GM19351 (cell line): ENCODE measurements around the gene PIN1.
A peak's percentile ranks its signal among the peaks of the same experiment; 100 is the strongest.
"Not testable (repeated sequence)": the region's sequence is repeated elsewhere in the genome, so short reads cannot be mapped to it uniquely, and the experiment has no call there.

Experiments
- ATAC-seq: cut with Tn5 transposase; IDR thresholded peaks from one replicate; pipeline ENCODE4 v1.9.1; 2021; ENCODE audit warnings: mild to moderate bottlenecking, moderate library complexity; ENCODE audit not compliant: unreplicated experiment

The PIN1 gene

DNA sequence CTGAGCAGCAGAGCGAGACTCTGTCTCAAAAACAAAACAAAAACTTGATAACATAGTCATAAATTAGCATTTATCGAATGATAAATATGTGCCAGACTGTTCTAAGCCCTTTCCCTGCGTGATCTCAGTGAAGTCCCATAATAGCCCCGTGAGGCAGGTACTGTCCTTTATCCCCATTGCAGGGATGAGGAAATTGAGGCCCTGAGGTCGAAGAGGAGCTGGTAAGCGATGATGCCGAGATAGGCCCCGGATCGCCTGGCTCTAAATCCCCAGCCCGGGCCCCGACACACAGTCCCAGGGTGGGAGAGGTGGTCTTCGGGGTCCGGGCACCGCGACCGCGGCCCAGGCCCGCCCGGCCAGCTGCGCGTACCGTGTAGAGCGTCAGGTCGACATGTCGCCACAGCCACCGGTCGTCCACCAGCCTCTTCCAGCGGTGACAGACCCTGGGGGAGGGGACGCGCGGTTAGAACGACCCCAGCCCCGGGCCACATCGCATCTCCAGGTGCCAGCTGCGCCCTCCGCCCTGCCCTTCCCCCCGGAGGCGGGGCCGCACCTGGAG, 16.9 kb upstream of the PIN1 start:
- no peak for ATAC-seq

DNA sequence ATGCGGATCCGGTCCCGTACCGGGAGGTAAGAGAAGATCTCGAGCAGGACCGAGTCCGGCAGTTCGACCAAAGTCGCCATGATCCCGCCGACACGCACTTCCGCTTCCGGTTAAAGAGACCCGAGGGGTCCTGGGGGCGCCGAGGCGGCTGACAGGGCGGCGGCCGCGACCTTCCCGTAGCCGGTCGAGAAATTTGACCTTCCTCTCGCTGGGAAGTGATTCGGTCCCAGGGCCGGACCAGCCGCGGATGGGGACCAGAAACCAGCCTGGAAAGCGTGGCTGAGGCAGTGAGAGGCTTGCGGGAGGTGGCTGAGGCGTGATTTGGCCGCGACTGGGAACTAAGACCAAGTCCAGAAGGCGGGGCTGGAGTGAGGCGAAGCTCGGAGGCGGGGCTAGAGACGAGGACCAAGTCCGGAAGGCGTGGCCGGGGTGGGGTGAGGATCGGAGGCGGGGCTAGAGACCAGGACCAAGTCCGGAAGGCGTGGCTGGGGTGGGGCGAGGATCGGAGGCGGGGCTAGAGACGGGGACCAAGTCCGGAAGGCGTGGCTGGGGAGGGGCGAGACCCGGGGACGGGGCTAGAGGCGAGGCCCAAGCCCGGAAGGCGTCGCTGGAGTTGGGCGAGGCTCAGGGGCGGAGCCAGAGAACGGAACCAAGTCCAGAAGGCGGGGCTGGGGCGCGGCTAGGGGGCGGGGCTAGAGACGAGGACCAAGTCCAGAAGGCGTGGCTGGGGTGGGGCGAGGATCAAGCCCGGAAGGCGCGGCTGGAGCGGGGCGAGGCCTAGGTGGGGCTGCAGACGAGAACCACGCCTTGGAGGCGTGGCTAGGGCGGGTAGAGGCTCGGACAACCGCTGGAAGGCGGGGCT, 16.2 kb upstream of the PIN1 start, which contains the start of gene FBXL12:
FBXL12 (minus strand) TSS at position 346 of the 862 bp plus-strand sequence; CDS start at position 80, 266 bp downstream.
- peak; percentile 78 for ATAC-seq

DNA sequence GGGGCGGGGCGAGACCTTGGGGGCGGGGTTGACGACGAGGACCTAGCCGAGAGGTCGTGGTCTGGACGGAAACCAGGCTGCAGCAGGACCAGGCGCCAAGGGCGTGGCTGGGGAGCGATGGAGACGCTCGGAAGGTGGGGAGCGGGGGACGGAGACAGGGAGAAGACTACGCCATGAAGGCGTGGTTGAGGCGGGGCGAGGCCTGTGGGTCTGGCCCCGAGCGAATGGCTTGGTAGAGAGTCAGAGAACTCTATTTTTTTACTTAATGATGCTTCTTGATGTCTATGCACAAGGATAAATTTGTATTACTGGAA, 15.6 kb upstream of the PIN1 start:
- no peak for ATAC-seq

DNA sequence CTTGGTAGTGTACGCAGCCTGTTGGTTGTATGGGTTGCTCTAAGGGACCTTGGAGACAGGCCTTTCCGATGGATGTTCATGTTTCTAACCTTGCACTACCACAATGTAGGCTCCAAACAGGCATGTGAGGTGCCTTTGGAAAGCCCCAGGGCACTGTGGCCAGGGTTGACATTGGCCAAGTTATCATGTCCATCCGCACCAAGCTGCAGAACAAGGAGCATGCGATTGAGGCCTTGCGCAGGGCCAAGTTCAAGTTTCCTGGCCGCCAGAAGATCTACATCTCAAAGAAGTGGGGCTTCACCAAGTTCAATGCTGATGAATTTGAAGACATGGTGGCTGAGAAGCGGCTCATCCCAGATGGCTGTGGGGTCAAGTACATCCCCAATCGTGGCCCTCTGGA, 15.1 kb upstream of the PIN1 start:
- ATAC-seq: not testable (repeated sequence)

DNA sequence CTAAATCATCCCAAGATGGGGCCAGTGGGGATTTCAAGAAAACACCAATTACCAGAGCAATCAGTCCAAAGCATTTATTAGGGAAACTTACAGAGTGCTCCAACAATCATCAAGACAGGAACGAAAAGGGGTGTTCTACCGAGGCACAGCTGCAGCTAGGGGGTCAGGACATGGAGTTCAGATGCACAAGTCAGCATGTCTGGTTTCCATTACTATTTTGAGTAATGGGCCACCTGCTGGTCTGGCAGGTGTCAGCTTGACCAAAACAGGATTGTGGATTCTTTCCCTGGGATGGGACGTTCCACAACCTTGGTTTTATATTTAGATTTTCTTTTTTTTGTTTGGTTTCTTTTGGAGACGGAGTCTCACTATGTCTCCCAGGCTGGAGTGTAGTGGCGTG, 11.3 kb upstream of the PIN1 start:
- ATAC-seq: no peak

DNA sequence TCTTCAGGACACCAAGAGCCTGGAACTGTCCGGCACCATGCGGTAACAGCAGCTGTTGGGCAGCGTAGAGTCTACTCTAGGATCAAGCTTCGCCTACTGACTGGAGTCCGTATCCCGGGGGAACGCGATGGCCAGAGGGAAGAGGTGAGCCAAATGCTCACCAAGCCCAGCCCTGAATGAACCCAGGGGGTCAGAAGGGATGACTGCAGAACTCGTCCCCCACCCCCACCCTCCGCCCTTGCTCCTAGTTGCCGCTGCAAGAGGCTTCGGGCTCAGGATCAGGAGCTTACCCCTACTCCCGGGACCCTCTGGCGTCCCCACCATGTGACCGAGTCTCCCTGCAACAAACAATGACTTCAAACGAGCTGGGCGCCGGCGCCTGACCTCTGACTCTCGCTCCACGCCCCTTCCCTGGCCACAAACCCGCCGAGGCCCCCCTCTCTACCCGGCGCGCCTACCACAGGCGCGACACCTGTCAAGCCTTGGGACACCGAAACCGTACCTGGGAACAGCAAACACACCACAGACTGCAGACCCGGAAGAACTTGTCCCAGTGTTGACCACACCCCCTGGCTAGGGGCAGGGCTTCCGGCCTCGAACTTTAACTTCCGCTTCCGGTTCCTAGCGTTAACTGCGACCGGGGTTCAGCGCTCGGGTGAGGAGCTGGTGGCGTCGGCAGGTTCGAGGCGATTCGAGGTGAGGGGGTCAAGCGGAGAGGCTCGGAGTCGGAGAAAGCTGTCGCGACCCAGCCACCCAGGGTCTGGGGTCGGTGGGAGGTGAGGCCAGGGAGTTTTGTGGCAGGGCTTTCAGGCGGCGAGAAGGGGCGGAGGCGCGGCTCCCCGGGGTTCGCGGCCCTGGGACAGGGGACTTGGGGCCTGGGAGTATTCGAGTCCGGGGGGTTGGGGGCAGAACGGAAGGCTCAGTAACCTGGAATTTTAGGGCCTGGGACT, 7.6 kb upstream of the PIN1 start, which contains the start of gene UBL5:
UBL5 (plus strand) TSS at position 630 of the 950 bp plus-strand sequence. CDS start 420 bp downstream, outside the sequence.
- peak; percentile 92 for ATAC-seq

DNA sequence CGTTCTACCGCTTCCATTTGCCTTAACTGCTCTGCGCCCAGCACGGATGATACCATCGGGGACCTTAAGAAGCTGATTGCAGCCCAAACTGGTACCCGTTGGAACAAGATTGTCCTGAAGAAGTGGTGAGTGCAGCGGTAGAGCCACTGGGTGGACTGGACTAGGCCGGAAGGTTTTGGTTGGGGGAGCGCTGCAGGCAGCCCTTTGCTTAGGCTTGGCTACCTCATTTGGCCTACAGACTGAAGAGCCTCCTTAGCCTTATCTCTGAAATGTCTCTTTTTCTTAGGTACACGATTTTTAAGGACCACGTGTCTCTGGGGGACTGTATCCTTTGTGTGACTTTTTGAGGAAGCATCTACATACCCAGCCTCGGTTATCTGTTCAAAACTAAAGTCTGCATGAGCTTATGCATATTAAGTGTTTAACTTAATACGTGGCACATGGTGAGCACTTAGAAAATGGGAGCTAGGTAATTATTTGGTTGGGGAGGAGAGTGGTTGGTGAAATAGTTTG, 6.5 kb upstream of the PIN1 start:
- no peak for ATAC-seq

DNA sequence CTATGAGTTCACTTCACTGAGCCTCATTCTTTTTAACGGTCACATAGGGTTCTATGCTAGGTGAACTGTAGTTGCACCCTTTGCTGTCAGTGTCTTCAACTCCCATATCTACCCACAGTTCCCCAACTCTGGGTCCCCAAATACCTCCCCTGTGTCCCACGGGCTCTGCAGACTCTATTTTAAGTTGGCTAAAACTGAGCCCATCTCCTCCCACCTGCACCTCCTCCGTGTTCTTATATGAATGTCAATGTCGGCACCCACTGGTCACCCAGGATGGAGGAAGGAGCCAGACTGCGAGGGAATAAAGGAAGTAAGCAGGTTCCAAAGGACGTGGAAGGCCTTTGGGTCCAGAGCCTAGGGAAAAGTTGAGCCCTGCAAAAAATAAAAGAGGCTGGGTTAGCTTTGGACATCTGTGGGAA, 802 bp upstream of the PIN1 start:
- ATAC-seq: no peak

DNA sequence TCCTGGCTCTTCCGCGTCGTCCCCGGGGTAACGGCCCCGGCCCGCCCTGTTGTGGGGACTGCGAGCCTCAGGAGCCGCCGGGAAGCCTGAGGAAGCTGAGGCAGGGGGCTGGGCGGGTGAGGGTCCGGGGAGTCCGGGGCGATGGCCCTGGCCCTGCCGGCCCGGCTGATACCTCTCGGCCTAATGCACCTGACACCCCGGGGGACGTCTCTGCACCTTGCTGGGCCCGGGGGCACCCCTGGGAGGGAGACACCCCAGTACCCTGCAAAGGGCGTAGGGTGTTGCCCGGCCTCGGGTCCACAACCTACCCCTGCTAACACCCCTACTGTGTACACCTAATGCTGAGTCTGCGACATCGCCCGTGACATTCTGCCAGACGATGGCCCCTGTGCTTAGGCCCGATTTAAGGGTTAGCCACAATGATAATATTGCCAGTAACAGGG, 410 bp downstream of the PIN1 start:
- ATAC-seq: peak; percentile 4

DNA sequence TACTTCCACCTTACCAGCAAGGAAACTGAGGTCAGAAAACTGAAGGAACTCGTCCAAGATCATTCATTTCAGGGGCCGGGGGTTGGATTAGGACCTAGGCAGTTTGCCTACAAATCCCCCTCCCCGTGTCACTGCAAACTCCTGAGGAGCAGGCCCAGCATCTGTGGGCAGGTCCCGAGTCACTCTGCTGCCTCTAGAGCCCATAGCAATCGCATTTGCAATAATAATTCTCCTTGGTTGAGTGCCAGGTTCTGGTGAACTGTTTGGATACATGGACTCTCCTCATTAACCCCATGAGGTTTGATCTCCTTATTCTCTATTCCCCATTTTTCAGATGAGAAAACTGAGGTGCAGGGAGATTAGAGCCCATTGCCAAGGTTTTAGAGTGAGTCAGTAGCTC, 903 bp downstream of the PIN1 start:
- no peak for ATAC-seq

DNA sequence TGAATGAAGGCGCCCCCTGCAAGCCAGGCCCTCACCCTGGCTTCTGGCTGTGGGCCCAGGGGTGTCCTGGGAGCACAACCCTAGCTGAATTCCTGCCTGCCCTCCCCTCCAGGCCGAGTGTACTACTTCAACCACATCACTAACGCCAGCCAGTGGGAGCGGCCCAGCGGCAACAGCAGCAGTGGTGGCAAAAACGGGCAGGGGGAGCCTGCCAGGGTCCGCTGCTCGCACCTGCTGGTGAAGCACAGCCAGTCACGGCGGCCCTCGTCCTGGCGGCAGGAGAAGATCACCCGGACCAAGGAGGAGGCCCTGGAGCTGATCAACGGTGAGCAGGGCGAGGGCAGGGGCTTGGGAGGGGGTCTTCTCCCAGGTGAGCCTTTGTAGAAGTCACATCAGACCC, 3.2 kb downstream of the PIN1 start:
- ATAC-seq: no peak

DNA sequence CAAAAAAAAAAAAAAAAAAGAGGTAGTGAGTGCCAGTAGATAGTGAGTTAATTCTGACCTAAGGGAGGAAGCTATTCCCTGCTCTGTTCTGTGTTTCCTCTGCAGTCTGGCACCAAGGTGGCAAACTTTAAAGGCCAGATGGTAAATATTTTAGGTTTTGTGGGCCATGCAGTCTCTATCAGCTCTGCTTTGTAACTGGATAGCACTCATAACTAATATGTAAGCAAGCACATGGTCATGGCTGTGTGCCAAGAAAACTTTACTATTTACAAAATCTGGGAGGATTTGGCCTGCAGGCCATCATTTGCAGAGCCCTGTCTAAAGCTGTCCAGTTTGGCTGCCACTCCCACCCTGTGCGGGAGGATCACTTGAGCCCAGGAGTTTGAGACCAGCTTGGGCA, 4.3 kb downstream of the PIN1 start:
- ATAC-seq: no peak

DNA sequence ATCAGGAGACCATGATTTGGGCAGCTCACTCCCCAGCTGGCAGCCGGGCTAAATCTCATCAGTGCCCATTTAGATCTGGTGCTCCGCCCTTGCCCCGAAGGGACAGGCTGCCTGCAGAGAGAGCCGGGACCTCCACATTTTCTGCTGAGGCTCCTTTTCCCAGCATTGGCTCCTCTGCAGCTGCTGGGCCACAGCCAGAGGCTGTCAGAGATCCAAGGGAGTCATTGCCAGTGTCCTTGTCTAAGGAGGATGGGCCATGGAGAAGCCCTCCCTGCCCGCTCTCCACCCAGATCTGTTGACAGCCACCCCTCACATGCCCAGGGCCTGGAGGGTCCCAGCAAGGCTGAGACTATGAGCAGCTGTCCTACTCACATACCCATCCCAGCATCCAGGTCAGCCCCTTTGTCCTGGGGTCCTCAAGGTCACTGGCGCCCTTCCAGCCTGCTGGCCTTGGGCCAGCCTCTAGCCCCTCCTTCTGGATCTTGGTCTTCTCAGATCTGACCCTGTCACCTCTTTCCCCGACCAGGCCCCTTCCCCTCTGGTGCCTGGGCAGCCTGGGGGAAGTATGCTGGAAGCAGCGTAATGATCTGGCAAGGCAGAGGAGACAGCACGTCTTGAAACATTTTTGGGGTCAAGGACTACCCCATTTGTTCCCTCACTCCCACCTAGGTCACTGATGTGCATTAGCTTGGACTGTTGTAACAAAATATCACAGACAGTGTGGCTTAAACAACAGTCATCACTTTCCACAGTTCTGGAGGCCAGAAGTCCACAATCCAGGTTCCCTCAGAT, 7.9 kb downstream of the PIN1 start:
- no peak for ATAC-seq

DNA sequence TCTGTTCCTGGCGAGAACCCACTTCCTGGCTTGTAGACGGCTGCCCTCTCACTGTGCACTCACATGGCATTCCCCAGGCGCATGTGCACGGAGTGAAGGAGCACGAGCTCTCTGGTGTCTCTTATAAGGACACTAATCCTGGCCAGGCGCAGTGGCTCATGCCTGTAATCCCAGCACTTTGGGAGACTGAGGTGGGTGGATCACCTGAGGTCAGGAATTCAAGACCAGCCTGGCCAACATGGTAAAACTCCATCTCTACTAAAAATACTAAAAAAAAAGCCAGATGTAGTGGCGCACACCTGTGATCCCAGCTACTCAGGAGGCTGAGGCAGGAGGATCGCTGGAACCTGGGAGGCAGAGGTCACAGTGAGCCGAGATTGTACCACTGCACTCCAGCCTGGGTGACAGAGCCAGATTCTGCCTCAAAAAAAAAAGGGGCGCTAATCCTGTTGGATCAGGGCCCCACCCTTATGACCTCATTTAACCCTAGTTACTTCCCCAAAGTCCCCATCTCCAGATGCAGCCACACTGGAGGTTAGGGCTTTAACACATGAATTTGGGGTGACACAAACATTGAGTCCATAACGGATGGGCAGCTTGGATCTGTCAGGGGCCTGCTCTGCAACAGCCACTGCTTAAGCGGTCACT, 8.6 kb downstream of the PIN1 start:
- not testable (repeated sequence) for ATAC-seq

DNA sequence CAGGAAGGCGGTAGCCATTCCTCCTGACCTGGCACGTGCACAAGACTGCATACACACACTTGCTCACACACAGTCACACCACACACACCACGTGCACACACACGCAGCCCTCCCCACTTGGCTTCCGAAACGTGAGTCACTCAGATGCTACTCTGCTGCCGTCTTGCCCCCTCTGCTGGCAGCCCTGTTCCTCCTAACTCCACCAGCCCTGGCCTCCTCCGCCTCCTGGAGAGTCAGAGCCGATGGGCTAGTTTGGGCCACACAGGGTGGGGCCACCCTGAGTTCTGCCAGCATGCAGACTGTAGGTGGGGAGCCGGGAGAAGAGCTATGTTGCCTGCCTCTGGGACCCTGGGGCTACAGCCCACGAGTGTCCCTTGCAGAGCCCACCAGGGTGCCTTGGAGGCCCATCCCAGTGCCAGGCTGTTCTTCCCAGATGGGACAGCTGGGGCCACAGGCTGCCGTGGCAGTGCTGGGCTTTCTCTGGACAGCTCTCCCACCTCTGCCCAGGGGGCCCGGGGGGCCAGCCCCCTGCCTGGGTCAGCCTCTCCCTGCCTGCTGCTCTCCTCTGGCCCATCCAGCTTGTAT, 12.1 kb downstream of the PIN1 start:
- no peak for ATAC-seq

DNA sequence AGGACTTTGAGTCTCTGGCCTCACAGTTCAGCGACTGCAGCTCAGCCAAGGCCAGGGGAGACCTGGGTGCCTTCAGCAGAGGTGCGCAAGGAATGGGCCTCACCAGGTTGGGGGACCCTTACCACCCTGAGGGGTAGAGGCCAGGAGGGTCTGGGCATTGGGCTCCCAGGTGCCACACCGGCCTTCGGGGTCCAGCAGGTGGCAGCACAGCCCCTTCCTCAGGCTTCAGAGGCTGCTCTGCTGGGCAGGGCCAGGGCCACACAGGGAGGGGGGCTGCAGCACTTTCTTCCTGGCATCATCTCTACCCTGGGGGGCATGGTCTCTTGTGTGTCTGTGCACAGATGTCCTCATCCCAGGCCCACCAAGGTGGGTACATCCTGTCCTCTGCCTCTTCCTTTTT, 12.9 kb downstream of the PIN1 start:
- ATAC-seq: no peak

DNA sequence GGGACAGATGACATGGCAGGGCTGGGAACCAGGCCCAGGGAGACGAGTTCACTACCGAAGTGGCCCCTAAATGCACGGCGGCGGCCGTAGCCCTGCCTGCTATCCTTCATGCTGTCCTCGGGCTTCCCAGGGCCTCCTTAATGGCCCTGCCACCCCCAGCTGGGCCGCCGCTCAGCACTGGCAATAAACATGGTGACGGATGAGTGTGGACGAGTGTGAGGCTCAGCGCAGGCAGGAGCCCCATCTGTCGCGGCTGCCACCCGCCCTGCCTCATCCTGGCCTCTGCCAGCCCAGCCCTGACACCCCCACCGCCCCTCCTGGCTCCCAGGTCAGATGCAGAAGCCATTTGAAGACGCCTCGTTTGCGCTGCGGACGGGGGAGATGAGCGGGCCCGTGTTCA, 13.6 kb downstream of the PIN1 start:
- ATAC-seq: no peak

DNA sequence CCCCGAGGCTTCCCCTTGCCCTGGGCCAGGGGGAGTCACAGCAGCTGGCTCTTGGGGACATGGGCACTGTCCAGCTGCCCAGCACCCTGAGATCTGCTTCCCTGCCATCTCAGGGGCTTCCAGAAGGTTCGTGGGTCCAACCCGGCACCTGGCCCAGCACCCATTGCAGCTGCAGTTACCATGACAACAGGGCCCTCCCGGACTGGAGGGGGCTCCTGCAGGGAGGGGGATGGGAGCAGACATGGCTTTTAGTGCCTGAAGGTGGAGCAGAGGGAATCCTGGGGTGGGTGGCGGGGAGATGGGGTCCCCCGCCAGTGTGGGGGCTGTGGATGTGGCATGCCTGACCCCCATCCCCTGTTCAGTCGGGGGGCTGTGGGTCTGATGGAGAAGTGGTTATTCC, 14.7 kb downstream of the PIN1 start:
- no peak for ATAC-seq

DNA sequence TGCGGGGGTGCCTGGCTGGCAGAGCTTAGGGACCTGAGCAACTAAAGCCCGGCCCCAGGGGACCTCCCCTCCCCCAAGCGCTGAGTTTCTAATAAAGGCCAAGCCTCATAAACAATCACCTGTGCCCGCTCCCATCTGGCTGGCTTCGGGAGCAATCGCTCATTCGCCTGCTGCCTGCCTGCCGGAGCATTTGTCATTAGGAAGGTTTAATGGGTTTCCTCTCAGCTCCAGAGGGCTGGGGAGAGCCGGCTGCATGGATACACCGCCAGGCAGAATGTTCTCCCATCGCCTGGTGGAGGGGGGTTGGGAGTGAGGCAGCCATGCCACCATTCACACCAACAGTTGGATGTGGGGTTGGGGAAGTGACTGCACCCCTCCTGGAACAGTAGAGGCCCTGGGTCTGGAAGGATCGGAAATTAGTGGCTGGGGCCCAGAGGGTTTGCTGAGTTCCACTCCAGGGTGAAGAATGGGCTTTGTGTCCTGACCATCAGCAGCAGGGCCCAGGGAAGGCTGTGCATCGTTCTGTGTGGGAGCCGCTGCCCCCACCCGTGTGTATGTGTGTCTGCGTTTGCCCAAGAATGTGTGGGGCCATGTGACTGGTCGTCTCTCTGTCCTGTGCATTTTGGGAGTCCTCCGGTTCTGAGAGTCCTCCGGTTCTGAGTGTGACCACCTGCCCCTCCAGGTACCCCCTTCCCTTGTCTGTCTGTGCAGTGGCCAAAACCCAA, 15.3 kb downstream of the PIN1 start:
- ATAC-seq: no peak
